NCI-H2227 (cell line): ENCODE measurements around the gene DHX38.
A peak's percentile ranks its signal among the peaks of the same experiment; 100 is the strongest.
"Not testable (repeated sequence)": the region's sequence is repeated elsewhere in the genome, so short reads cannot be mapped to it uniquely, and the experiment has no call there.

Experiments used
- DNase-seq: peaks from one replicate; lab custom pipeline; 2025; ENCODE audit not compliant: unreplicated experiment; lab: John Stamatoyannopoulos, UW

DHX38 gene

DNA sequence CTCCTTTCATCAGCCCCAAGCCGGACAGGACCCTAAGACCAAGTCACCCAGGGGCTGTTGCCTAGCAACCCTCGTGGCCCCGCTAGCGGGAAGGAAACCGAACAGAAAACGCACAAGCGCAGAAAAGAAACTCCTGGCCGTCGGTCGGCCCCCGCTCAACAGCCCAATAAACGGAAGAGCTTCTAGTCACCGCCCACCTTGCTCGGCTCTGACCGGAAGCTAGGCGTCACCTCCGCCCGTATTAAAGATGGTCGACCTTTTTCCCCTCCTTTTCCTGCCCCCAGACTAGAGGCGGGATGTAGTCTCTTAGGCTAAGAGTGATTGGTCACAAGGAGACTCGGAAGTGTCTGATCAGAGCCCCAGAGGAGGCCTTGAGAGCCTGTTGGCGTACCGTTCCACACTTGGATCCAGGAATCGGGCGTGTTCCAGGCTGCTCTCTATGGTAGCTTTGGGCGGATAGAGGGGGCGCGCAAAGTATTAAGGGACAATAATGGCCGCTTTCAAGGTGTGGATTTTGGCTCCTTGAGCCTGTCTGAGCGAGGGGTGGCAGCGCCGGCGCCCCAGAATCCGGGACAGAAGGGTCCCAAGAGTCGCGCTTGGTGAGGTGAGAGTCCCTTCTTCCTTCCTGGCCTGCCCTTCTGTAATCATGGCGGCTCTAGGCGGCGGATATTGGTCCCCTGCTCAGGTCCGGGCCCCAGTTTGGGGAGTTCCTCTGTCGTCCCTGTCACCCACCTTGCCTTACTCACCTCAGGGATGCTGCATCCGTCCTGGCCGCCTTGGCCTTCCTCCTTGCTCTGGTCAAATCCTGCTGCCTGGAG lies at the start of gene DHX38, which contains the start of gene TXNL4B:
TSS of gene DHX38 (plus strand) at position 400 of the 818 bp plus-strand sequence. CDS start 2,311 bp downstream, outside the sequence.
TSS of gene TXNL4B (minus strand) at position 173 of the 818 bp plus-strand sequence. CDS start 2,871 bp downstream, outside the sequence.
- DNase-seq = peak; percentile 96

DNA sequence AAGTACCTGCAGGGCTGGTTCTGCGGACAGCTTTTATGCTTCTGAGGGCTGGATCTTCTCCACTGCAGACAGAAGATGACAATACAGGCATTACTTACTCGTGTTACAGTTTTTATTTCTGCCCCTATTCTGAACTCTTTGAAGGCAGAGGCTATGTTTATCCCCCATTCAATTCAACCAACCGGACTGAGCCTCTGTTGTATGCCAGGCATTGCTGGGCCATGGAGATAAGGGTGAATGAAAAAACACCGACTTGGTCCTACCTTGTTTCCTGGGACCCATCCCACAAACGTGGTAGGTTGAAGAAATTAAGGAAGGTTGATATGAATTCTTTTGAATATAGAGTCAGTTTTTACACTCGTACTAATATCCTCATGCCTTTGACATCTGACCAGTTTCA lies 49.4 kb upstream of the DHX38 start:
- DNase-seq = no peak

DNA sequence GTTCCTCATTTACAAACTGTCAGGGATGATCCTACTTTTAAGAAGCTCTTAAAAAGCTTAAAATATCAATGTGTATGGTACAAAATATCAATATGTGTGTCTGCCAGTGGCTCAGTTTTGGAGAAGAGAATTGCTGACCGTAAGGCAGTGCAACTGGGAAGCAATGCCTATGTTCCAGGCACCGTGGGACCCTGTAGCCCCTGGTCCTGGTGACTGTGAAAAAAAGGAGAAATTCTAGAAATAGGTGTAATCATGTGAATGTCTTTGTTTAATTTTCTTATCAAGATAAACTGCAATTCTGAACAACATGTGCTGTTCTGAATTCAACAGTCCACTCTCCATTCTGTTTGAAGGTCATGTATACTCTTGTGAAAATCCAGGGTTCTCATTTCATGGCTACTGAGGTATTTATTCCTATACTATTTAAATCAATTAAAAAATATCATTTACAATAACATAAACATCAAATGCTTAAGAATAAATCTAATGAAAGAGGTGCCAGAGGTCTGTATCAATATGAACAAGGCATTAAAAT lies 48.8 kb upstream of the DHX38 start:
- no peak for DNase-seq

DNA sequence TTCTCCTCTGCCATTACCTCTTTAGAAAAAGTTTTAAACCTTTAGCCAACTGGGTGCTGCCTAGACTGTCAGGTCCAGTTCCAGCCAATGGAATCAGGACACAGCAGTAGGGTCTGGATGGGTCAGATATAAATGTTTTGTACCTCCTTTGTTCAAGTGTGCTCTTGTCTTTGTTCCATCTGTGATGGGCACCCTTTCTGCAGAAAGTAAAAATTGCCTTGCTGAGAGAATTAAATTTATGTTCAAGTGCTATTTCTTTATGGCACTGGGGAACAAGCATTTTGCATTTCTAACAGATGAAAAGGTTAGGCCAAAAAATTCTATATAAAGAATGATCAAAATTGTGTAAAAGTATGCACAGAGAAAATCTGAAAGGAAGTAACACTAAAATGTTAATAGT lies 44.5 kb upstream of the DHX38 start:
- DNase-seq = no peak

DNA sequence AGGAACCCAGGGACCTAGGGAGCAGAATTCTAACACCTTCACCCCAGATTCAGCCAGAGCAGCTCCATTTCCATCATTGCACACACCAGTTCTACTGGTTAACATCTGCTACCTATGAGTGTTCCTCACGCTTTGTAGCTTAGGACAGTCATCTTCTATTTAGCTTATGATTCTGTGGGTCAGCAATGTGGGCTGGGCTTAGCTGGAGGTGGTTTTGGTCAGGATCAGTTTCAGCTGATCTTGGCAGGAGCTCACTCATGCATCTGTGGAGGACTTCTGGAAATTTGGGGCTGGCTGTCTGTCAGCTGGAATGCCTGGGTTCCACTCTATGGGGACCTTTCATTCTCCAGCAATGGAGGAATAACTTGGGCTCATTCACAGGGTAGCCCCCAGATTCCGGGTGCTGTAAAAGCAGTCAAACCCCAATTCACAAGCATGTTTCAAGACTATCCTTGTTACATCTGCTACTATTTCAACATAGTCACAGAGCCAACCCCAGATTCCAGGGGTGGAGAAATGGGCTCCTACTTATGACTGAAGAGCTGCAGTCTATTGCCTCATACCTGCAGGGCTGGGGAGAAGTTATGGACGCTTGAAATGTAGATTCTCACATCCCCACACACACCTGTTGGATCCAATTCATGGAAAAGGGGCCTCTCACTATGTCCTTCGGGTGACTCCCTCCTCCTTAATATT lies 42.7 kb upstream of the DHX38 start:
- DNase-seq = no peak

DNA sequence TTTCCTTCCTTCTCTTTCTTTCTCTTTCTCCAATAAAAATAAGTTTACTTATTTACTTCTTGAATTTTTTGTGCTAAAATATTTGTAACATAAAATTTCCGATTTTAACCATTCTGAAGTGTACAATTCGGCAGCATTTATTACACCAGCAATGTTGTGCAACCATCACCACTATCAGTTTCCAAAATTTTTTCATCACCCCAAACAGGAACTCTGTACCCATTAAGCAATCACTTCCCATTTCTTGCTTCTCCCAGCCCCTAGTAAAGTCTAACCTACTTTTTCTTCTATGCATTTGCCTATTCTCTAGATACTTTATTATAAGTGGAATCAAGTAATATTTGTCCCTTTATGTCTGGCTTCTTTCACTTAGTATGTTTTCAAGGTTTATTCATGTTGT lies 41.8 kb upstream of the DHX38 start:
- no peak for DNase-seq

DNA sequence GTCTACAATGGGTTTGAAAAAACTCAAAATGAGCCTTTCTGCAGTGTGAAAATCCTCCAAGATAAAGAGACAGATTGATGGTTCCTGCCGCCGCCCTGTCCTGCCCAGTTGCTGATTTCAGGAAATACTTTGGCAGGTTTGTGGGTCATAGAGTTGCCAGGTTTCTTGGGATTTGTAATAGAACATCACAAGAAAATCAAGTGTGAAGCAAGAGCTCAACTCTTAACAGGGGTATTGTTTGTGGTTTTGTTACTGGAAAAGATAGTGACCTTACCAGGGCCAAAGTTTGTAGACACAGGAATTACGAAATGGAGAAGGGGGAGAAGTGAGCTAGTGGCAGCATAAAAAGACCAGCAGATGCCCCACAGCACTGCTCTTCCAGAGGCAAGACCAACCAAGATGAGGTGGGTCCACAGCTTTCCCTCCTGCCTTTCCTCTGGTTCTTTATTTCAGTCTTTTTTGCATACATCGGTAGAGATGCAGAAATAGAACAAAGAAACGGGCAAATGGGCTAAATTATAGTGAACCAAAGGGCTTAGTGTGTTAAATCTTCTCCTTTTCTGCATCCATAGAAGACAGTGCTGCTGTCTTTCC lies 39.3 kb upstream of the DHX38 start, which contains the start of gene HP:
TSS of gene HP (plus strand) at position 252 of the 594 bp plus-strand sequence. CDS start at position 400, 148 bp downstream.
- not testable (repeated sequence) for DNase-seq

DNA sequence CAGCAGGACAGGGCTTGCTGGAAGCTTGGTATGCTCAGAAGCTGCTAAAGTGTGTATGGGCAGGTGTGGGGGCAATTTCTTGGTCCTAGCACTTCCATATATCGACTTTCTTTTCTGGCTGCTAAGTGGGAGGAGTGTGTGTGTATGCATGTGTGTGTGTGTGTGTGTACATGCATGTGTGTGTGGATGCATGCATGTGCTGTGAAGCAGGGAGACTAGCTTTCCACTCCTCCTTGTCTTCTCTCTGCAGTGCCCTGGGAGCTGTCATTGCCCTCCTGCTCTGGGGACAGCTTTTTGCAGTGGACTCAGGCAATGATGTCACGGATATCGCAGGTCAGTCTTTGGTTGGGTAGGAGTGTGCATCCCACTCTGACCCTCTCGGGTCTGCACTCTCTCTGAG lies 37.7 kb upstream of the DHX38 start:
- no peak for DNase-seq

DNA sequence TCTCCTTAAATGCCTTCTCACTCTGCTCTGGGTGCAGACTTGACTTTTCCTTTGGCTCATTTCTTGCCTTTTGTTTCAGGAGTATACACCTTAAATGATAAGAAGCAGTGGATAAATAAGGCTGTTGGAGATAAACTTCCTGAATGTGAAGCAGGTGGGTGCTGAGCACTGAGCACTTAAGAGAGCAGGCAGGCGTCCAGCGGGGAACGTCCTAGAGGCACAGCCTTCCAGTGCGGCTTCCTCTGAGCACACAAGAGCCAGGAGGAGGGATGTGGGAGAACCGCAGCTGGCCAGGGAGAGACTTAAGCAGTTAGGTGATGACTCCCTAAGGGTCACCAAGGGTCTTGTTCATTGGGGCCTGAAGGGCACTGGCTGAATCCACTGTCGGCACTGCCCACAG lies 36.3 kb upstream of the DHX38 start:
- DNase-seq = not testable (repeated sequence)

DNA sequence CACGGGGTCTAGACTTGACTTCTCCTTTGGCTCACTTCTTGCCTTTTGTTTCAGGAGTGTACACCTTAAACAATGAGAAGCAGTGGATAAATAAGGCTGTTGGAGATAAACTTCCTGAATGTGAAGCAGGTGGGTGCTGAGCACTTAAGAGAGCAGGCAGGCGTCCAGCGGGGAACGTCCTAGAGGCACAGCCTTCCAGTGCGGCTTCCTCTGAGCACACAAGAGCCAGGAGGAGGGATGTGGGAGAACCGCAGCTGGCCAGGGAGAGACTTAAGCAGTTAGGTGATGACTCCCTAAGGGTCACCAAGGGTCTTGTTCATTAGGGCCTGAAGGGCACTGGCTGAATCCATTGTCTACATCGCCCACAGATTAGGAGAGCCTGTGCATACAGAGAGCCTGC lies 34.6 kb upstream of the DHX38 start:
- DNase-seq = not testable (repeated sequence)

DNA sequence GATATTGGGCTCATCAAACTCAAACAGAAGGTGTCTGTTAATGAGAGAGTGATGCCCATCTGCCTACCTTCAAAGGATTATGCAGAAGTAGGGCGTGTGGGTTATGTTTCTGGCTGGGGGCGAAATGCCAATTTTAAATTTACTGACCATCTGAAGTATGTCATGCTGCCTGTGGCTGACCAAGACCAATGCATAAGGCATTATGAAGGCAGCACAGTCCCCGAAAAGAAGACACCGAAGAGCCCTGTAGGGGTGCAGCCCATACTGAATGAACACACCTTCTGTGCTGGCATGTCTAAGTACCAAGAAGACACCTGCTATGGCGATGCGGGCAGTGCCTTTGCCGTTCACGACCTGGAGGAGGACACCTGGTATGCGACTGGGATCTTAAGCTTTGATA lies 33.2 kb upstream of the DHX38 start:
- DNase-seq = no peak

DNA sequence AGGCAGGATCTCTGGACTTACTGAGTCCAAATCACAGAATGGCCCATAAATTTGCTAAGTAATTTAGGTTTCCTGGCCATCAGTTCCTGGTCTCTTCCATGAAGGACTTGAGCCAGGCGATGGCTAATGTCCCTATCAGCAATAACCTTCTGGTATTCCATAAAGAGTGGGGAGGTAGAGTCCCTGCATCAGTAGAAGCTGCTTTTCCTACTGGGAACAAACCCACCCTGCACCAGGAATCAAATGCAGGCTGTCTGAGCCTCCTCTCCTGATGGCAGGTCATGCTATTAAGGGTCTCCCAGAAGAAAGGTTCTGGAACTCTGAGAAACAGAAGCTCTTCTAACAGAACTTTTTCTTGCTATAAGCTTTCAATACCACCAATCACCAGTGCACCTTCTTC lies 32.1 kb upstream of the DHX38 start:
- no peak for DNase-seq

DNA sequence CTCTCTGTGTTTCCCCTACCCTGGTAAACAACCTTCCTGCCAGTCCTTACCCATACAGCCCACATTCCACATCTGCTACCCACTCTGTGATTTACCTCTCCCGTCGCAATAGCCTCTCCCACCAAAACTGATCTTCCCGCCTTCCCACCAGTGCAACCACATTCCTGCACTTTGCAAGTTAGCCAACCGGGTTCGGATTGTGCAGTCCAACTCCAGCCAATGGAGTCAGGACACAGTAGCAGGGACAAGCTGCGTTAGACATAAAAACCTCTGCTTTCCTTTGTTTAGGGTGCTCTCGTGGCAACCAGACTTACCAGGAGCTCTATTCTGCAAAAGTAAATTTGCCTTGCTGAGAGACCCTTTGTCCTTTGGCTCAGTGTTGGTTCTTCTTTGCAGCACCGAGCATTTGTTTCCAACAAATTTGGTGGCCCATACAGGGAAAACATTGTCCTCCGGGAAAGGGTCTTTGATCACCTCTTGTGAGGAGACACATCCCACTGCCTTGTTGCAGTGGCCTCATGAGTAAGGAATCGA lies 29.2 kb upstream of the DHX38 start:
- no peak for DNase-seq

DNA sequence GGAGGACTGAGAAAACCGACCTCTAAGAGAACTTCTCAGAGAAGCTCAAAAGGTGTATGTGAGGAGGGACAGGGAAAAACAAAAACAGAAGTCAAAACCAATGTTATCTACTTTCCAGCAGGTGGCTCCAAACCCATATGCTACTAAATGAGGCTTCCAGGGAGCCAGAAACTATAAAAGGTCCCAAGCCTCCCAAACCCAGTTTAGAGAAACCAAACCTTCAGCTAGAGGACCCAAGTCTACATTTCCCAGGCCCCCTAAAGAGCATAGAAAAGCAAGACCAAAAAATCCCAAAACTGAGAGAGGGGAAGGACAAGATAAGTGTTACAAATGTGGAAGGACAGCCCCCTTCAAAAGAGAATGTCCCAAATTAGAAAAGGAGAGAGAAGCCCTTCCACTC lies 26.9 kb upstream of the DHX38 start:
- DNase-seq = peak; percentile 21

DNA sequence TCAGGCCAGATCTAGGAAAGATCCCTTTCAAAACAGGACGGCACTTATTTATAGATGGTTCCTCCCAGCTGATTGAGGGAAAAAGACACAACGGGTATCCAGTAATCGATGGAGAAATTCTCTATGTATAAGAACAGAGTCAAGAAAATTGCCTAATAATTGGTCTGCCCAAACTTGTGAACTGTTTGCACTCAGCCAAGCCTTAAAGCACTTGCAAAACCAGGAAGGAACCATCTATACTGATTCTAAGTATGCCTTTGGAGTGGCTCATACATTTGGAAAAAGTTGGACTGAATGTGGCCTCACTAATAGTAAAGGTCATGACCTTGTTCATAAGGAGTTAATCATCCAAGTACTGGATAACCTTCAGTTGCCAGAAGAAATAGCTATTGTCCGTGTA lies 24.7 kb upstream of the DHX38 start:
- DNase-seq = no peak

DNA sequence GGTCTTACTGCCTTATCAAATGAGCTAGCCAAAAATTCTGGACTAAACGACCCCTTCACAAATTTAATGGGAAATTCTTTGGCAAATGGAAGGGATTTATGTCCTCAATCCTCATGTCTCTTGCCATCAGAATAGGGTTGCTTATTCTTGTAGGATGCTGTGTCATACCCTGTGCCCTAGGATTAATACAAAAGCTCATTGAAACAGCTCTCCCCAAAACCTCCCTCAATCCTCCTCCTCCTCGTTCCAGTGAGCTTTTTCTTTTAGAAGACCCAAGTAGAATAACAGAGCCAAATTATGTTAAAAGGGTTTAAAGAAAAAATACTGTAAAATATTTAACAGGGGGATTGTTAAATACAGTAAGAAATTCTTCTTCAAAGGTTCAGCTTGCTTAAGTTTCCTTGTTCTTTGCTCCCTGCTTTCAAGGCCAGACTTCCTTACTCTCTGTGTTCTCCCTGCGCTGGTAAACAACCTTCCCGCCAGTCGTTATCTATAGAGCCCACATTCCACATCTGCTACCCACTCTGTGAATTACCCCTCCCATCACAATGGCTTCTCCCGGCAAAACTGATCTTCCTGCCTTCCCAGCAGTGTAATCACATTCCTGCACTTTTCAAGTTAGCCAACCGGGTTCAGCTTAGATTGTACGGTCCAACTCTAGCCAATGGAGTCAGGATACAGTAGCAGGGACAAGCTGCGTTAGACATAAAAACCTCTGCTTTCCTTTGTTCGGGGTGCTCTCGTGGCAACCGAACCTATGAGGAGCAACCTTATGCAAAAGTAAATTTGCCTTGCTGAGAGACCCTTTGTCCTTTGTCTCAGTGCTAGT lies 20.9 kb upstream of the DHX38 start:
- no peak for DNase-seq

DNA sequence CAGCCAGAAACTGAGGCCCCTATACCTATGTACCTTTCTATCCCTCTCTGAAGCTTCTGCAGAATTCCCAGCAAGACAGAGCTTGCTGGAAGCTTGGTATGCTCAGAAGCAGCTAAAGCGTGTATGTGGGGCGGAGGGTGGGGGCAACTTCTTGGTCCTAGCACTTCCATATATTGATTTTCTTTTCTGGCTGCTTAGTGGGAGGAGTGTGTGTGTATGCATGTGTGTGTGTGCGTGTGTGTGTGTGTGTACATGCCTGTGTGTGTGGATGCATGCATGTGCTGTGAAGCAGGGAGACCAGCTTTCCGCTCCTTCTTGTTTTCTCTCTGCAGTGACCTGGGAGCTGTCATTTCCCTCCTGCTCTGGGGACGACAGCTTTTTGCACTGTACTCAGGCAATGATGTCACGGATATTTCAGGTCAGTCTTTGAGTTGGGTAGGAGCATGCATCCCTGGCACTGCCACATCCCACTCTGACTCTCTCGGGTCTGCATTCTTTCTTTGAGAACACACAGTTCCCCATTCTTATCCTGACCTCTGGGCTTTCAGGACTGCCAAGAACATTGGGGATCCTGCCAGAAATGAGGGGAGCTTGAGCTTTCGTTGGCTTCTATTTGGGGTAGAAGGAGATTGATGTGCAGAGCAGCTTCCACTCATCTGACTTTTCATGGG lies 20.0 kb upstream of the DHX38 start:
- no peak for DNase-seq

DNA sequence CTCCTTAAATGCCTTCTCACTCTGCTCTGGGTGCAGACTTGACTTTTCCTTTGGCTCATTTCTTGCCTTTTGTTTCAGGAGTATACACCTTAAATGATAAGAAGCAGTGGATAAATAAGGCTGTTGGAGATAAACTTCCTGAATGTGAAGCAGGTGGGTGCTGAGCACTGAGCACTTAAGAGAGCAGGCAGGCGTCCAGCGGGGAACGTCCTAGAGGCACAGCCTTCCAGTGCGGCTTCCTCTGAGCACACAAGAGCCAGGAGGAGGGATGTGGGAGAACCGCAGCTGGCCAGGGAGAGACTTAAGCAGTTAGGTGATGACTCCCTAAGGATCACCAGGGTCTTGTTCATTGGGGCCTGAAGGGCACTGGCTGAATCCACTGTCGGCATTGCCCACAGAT lies 18.6 kb upstream of the DHX38 start:
- DNase-seq = not testable (repeated sequence)

DNA sequence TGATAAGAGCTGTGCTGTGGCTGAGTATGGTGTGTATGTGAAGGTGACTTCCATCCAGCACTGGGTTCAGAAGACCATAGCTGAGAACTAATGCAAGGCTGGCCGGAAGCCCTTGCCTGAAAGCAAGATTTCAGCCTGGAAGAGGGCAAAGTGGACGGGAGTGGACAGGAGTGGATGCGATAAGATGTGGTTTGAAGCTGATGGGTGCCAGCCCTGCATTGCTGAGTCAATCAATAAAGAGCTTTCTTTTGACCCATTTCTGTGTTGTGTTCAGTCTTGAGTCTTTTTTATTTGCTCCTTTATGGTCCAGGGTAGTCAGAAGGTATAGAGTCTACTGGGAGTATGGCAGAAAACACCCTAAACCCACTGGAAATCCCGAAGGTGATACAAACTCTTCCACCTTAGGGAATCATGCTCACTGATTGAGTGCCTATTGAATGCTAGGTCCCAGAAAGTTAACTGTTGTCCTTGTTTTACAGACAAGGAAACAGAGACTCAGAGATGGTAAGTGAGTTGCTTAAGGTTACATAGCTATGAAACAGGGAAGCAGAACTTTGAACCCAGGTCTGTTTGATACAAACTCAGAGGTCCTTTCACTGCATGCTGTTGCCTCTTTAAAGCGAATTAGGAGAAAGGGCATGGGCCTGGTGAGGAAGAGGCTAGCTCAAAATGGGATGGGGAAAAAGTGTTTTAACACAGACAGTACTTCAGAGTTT lies 16.5 kb upstream of the DHX38 start:
- DNase-seq = not testable (repeated sequence)
